ENCODE measurements around the gene KNTC1.

DNA sequence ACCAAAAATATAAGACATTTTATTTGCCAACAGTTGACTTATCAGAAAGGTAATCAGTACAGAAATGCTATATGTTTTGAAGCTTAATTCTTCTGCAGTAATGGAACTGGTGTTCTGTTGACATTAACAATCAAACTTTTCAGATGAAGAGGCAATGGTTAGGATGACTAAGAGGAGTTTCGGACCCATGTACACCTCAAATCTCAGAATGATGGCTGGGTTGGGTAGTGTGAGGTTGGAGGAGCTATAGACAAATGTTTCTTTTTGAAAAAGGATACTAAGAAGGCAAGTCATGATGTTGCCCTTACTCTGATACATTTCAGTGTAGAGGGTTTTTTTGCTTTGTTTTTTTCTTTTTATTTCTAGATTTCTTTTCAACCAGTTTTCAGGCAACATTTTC, 66.9 kb downstream of the KNTC1 start:
- TF ChIP-seq, protein P1, sequence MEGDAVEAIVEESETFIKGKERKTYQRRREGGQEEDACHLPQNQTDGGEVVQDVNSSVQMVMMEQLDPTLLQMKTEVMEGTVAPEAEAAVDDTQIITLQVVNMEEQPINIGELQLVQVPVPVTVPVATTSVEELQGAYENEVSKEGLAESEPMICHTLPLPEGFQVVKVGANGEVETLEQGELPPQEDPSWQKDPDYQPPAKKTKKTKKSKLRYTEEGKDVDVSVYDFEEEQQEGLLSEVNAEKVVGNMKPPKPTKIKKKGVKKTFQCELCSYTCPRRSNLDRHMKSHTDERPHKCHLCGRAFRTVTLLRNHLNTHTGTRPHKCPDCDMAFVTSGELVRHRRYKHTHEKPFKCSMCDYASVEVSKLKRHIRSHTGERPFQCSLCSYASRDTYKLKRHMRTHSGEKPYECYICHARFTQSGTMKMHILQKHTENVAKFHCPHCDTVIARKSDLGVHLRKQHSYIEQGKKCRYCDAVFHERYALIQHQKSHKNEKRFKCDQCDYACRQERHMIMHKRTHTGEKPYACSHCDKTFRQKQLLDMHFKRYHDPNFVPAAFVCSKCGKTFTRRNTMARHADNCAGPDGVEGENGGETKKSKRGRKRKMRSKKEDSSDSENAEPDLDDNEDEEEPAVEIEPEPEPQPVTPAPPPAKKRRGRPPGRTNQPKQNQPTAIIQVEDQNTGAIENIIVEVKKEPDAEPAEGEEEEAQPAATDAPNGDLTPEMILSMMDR (IDR thresholded peaks at IDR 0.05) = no peak
- TF ChIP-seq POLR2AphosphoS5 (IDR thresholded peaks at IDR 0.05) (no peak), EP300 (IDR thresholded peaks at IDR 0.05; ENCODE audit: low read depth) (no peak)

All from transverse colon (tissue), 4 donors.